ENCODE measurements around the gene SMAD5.

SMAD5 gene

GRCh38 chr5:136132557-136133221 lies at the start of gene SMAD5:
TSS of gene SMAD5 (plus strand) at chr5:136132845. CDS start at chr5:136153761, 20,916 bp downstream.
- peak; percentile 74 for DNase-seq

GRCh38 chr5:136084698-136085097 lies 47.9 kb upstream of the SMAD5 start:
- DNase-seq = no peak

GRCh38 chr5:136086783-136087566 lies 45.7 kb upstream of the SMAD5 start:
- no peak for DNase-seq

GRCh38 chr5:136087961-136088871 lies 44.4 kb upstream of the SMAD5 start:
- DNase-seq = no peak

GRCh38 chr5:136089791-136090190 lies 42.9 kb upstream of the SMAD5 start:
- no peak for DNase-seq

GRCh38 chr5:136090319-136090718 lies 42.3 kb upstream of the SMAD5 start:
- no peak for DNase-seq

- DNase-seq = no peak
Measured at GRCh38 chr5:136094189-136094912, 38.3 kb upstream of the SMAD5 start.

- DNase-seq = no peak
Measured at GRCh38 chr5:136094913-136095641, 37.6 kb upstream of the SMAD5 start.

GRCh38 chr5:136098176-136098575 lies 34.5 kb upstream of the SMAD5 start:
- DNase-seq = no peak

GRCh38 chr5:136099870-136100269 lies 32.8 kb upstream of the SMAD5 start:
- no peak for DNase-seq

GRCh38 chr5:136101884-136102283 lies 30.8 kb upstream of the SMAD5 start:
- no peak for DNase-seq

- DNase-seq = no peak
Measured at GRCh38 chr5:136103118-136103517, 29.5 kb upstream of the SMAD5 start.

GRCh38 chr5:136104306-136104965 lies 28.2 kb upstream of the SMAD5 start:
- no peak for DNase-seq

GRCh38 chr5:136106351-136107031 lies 26.2 kb upstream of the SMAD5 start:
- DNase-seq = no peak

GRCh38 chr5:136108180-136108611 lies 24.4 kb upstream of the SMAD5 start:
- no peak for DNase-seq

- no peak for DNase-seq
Measured at GRCh38 chr5:136108766-136109165, 23.9 kb upstream of the SMAD5 start.

GRCh38 chr5:136109453-136110135 lies 23.1 kb upstream of the SMAD5 start:
- DNase-seq = no peak

GRCh38 chr5:136113606-136114005 lies 19.0 kb upstream of the SMAD5 start:
- no peak for DNase-seq

- no peak for DNase-seq
Measured at GRCh38 chr5:136114414-136115125, 18.1 kb upstream of the SMAD5 start.
